HG02642 (cell line): ENCODE data around the gene MTMR11.
"Not testable (repeated sequence)": the region's sequence is repeated elsewhere in the genome, so short reads cannot be mapped to it uniquely, and the experiment has no call there.

ENCODE experiments used
- ATAC-seq: cut with Tn5 transposase; IDR thresholded peaks from one replicate; pipeline ENCODE4 v1.9.1; 2021; ENCODE audit warnings: mild to moderate bottlenecking; ENCODE audit not compliant: unreplicated experiment, poor library complexity

The MTMR11 gene

DNA sequence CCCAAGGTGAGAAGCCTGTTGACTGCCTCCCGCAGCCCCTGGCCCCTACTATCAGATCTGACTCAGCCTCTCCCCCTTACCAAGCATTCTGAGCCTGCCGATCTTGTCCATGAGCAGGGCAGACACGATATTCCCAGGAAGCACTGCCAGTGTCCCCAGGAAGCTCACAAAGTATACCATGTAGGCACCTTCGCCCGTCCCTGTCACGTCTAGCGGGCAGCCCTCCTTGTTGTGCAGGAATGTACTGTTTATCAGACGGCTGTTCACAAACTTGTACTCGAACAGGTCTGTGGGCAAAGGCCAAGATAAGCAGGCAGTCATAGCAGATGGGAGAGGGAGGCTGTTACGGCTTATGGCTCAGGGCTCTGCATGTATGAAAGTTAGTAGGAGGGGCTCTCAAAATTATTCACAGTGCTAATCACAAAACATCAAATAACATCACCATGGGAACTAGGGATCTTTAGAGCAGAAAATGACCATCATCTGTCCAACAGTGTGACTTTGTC is 30.1 kb downstream of the MTMR11 start:
- ATAC-seq: no peak

DNA sequence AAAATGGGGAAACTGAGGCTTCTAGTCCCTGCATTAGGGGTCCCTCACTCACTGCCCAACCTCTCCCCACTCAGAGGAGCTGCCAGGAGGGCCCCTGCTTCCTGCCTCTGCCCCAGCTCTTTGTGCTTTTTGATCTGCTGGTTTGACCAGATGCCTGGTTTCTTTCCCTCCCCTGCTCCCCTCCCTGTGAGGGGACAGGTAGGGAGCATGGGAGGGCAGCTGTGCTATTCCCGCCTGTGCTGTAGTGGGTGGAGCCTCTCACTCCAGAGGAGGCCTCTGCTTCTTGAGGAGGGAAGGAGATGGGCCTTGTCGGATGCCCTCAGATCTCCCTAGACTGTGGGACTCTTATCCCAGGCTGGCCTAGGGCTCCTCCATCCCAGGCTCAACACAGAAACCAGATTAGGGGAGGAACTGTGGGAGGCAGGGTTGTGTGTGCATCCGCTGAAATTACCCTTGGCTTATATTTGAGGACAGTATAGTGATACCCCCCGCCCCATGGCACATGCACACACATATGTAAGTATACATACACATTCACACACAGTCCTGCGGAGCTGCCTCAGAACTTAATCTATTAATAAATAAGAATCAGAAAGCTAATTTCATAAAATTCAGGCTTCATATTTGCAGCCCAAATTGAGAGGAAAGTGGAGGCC is 32.7 kb downstream of the MTMR11 start:
- ATAC-seq: no peak

DNA sequence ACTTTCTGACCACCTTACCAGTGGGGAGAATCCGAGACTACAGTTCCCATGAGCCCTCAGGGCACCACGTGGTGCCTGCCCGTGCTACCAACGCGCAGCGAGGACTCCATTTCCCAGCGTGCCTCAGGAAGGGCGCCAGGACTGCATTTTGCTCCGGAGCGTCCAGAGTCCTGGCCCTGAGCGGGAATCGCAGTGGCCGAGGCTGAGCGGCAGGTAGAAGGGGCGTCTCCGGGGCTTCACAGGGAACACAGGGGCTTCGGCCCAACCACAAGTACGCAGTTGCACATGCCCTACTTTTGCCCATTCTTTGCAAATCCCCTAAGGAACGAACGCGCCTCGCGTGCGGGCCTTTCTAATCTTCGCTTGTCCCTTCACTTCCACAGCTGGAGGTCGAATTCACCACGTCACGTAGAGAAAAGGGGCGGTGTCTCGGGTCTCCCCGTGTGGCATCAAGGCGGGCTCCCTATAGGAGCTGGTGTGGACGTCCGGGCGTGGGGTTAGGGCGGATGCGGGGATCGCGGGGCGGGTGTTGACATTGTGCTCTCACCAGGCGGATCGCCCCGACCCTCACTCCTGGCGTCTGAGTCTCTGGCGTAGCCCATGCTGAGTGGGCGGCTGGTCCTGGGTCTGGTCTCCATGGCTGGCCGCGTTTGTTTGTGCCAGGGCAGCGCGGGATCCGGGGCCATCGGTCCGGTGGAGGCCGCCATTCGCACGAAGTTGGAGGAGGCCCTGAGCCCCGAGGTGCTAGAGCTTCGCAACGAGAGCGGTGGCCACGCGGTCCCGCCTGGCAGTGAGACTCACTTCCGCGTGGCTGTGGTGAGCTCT is 37.0 kb downstream of the MTMR11 start, which contains the start of gene BOLA1:
Gene BOLA1, plus strand, starts transcription at position 109 of the 825 bp plus-strand sequence. Its CDS starts 492 bp downstream, at position 601.
- peak; percentile 97 for ATAC-seq

GRCh38 chr1:149896575-149896974 is 40.1 kb downstream of the MTMR11 start:
- ATAC-seq: no peak

DNA sequence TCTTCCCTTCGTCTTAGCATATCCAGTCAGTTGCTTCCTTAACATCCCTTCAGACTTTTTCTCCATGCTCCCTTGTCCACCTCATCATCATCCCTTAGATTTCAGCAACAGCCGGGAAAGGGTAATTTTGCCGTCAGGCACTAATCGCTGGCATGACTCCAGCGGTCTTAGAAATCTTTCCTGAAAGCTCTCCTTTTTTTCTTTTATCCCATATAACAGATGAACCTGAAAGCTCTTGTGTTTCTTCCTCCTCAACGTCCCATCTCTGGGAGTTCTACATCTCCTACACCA is 47.7 kb downstream of the MTMR11 start:
- no peak for ATAC-seq

GRCh38 chr1:149888247-149888998 is 48.3 kb downstream of the MTMR11 start:
- peak; percentile 21 for ATAC-seq

DNA sequence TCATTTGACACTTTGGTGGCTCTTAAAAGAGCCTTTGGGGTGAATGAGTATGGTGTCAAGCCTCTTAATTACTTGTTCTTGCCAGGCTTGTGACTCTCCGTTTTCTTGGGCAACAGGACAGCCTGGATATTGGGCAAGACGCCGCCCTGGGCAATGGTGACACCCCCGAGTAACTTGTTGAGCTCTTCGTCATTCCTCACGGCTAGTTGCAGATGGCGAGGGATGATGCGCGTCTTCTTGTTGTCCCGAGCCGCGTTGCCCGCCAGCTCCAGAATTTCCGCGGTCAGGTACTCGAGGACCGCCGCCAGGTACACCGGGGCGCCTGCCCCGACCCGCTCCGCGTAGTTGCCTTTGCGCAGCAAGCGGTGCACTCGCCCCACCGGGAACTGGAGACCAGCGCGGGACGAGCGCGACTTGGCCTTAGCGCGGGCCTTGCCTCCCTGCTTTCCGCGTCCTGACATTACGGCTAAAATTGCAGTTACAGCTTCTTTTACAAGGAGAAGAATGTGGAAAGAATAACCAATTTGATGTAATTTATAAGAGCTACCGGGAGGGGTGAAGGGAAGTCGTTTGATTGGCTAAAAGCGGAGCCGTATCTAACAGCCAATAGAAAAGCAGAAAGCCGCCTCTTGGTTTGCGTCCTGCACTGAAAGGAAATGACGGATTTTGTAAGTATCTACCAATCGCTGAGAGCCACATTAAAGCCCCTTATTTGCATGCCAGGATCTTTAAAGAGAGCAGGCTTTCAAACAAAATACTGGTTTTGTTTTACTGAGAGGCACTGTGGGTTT is 49.0 kb downstream of the MTMR11 start:
- peak; percentile 48 for ATAC-seq

- not testable (repeated sequence) for ATAC-seq
Measured at GRCh38 chr1:149887196-149887455, 49.6 kb downstream of the MTMR11 start.

- ATAC-seq: peak; percentile 64
Measured at GRCh38 chr1:149886396-149887195, 50.1 kb downstream of the MTMR11 start.

DNA sequence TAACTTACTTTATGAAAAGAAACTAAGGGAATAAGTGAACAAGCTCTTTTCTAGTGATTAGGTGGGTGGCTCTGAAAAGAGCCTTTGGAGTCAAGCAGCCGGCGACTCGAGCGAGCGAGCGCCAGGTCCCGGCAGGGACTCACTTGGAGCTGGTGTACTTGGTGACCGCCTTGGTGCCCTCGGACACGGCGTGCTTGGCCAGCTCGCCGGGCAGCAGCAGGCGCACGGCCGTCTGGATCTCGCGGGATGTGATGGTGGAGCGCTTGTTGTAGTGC is 50.6 kb downstream of the MTMR11 start:
- not testable (repeated sequence) for ATAC-seq

- no peak for ATAC-seq
Measured at GRCh38 chr1:149885339-149886120, 51.1 kb downstream of the MTMR11 start.

- no peak for ATAC-seq
Measured at GRCh38 chr1:149884433-149885338, 52.0 kb downstream of the MTMR11 start.

DNA sequence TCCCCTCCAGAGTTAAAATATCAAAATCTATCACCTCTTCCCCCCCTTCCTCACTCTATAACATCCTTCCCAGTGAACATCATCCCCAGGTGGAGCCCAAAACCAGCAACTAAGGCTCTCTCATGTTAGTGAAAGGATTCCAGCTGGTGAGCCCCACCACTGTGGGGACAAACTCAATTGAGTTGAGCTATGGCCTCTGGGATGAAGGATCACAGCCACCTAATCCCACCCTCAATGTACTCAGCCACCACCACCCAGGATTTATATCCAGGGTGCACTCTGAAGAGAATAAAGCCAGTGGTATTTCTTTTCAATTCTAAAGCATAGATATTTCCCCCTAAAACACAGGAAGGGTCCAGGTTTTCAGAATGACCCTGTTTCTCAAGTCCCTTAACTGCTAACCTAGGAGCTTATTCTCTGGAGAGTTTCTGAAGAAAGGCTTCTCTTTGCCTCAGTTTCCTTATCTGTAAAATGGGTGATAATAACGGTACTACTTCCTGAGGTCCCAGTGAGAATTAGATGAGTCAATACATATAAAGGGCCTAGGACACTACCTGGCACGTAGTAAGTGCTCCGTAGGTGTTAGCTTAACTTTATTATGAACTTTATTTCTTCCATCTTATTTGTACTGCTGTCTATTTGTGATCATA is 53.0 kb downstream of the MTMR11 start:
- no peak for ATAC-seq

GRCh38 chr1:149881876-149882275 is 54.8 kb downstream of the MTMR11 start:
- no peak for ATAC-seq

DNA sequence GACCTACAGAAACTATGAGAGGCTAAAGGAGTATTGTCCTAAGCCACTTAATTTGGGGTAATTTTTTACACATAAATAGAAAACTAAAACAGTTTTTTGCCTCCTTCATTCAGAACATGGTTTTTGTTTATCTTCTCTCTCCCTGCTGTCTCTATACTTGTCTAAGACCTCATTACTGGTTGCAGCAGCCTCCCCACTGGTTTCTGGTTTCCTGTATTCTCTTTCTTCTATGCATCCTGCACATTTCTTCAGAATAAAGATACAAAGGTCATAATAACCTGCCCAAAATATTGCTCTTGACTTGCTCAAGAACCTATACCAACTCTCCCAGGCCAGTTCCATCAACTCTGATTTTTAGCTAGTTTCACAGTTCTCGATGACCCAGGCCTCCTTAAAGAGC is 57.1 kb downstream of the MTMR11 start:
- ATAC-seq: no peak
